RPMI7951 (cell line): Measurements from ENCODE around the gene MAGEA6. TPM values are rescaled to one million over a fixed set of nuclear protein-coding genes. Genes with fewer than 3 reads are reported as not detected.
"Not testable (repeated sequence)": the region's sequence is repeated elsewhere in the genome, so short reads cannot be mapped to it uniquely, and the experiment has no call there.

Experiments
- DNase-seq: peaks from one replicate; pipeline ENCODE4 v3.0.0-alpha.2; 2012; ENCODE audit warnings: low read depth
- total RNA-seq: library from RNA; depleted of rRNA; stranded (reverse); fragments of >200 nt; shearing (Covaris generic); gene quantifications from 2 replicates; pipeline ENCODE4 v1.2.3, GENCODE V29; 2014; rRNA removed

MAGEA6 gene
- total RNA-seq, 1 experiment from 2014 or later: 85.4 TPM

DNA sequence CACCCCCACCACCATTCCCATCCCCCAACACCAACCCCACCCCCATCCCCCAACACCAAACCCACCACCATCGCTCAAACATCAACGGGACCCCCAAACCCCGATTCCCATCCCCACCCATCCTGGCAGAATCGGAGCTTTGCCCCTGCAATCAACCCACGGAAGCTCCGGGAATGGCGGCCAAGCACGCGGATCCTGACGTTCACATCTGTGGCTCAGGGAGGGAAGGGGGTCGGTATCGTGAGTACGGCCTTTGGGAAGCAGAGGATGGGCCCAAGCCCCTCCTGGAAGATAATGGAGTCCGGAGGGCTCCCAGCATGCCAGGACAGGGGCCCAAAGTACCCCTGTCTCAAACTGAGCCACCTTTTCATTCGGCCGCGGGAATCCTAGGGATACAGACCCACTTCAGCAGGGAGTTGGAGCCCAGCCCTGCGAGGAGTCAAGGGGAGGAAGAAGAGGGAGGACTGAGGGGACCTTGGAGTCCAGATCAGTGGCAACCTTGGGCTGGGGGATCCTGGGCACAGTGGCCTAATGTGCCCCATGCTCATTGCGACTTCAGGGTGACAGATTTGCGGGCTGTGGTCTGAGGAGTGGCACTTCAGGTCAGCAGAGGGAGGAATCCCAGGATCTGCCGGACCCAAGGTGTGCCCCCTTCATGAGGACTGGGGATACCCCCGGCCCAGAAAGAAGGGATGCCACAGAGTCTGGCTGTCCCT is 35.2 kb downstream of the MAGEA6 start:
- DNase-seq: not testable (repeated sequence)

DNA sequence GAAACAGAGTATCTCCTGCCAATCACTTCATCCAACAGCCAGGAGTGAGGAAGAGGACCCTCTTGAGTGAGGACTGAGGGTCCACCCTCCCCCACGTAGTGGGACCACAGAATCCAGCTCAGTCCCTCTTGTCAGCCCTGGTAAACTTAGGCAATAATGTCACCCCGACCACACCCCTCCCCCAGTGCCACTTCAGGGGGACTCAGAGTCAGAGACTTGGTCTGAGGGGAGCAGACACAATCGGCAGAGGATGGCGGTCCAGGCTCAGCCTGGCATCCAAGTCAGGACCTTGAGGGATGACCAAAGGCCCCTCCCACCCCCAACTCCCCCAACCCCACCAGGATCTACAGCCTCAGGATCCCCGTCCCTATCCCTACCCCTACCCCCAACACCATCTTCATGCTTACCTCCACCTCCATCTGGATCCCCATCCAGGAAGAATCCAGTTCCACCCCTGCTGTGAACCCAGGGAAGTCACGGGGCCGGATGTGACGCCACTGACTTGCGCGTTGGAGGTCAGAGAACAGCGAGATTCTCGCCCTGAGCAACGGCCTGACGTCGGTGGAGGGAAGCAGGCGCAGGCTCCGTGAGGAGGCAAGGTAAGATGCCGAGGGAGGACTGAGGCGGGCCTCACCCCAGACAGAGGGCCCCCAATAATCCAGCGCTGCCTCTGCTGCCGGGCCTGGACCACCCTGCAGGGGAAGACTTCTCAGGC is 36.1 kb downstream of the MAGEA6 start, which contains the start of the genes CSAG1 and MAGEA12:
Gene CSAG1, minus strand, starts transcription at position 461 of the 715 bp plus-strand sequence. CDS start 1,261 bp downstream, outside the sequence.
Gene MAGEA12, plus strand, starts transcription at position 497 of the 715 bp plus-strand sequence. CDS start 2,405 bp downstream, outside the sequence.
- DNase-seq: peak; percentile 85

DNA sequence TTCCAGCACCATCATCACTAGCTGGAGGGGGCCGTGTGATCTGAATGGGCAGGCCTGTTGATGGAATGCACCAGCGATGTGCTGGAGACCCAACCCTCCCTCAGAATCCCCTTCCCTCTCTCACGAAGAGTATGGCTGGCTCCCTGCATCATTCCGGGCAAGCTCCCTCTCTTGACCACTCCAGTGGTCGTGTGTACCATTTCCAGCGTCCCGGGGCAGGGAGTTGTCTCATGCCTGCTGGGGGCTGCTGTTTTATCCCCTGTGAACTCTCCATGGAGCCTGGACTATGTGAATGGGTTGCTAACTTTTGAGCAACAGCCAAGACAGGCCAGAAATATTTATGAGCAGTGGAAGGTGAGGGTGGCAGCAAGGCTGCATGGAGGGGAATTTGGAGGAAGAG is 44.1 kb downstream of the MAGEA6 start:
- no peak for DNase-seq

Other genes starting within 250 kb of the MAGEA6 start
- 2.3 and 2.7 TPM in 2 replicates for gene GABRQ, start 131.8 kb downstream of the MAGEA6 start, total RNA-seq
- gene MAGEA3, start 70.9 kb downstream of the MAGEA6 start, total RNA-seq: 93.5 and 116 TPM in 2 replicates
- gene CSAG2, start 60.4 kb downstream of the MAGEA6 start, total RNA-seq: 1.1 and 3.4 TPM in 2 replicates
- 16.1 and 16.7 TPM in 2 replicates for gene MAGEA2B, start 55.1 kb downstream of the MAGEA6 start, total RNA-seq
- 32.1 and 33.2 TPM in 2 replicates for gene CSAG1, start 36.0 kb downstream of the MAGEA6 start, total RNA-seq
- 91.4 and 93.6 TPM in 2 replicates for gene MAGEA12, start 35.9 kb downstream of the MAGEA6 start, total RNA-seq
- 28.7 and 30.9 TPM in 2 replicates for gene MAGEA2, start 15.8 kb downstream of the MAGEA6 start, total RNA-seq
- gene CSAG3, start 10.5 kb downstream of the MAGEA6 start, total RNA-seq: 2.2 and 8.7 TPM in 2 replicates
- 42.1 and 44.6 TPM in 2 replicates for gene CETN2, start 61.1 kb upstream of the MAGEA6 start, total RNA-seq
- gene NSDHL, start 61.4 kb upstream of the MAGEA6 start, total RNA-seq: 8.7 and 12.4 TPM in 2 replicates
- gene ZNF185, start 128.4 kb upstream of the MAGEA6 start, total RNA-seq: 2.9 and 3.3 TPM in 2 replicates
- not detected in 2 replicates for gene PNMA5, start 224.4 kb upstream of the MAGEA6 start, total RNA-seq